T-cell (primary cell): ENCODE measurements around the gene CD4. TPM values are rescaled to one million over a fixed set of nuclear protein-coding genes. Genes with fewer than 3 reads are reported as not detected.

Experiments used
- ATAC-seq, 4 experiments: fragments of 200-7000 bp in 3 of 4; fragments of 150-1000 bp in 1 of 4; cut with Tn5 transposase; replicated peaks in 1 of 4; 1 replicate in 3 of 4; 2 replicates in 1 of 4; pipeline ENCODE4 v1.10.0; 2021; ENCODE audit warnings: moderate library complexity in 3 of 4, mild to moderate bottlenecking in 2 of 4, moderate number of reproducible peaks in 1 of 4
- CTCF ChIA-PET, 2 donors: fragments of 300-600 bp; sonication (Branson Sonifier 250); formaldehyde crosslinking; loops; one replicate each; lab custom pipeline; 2022; ENCODE audit warnings: antibody characterized with exemption in 2 of 2; lab: Charles Lee
- POLR2A ChIA-PET, 2 donors: fragments of 300-600 bp; sonication (Branson Sonifier 250); formaldehyde crosslinking; loops; one replicate each; lab custom pipeline; 2022; ENCODE audit warnings: antibody characterized with exemption in 2 of 2; lab: Charles Lee
- DNase-seq, 35 experiments: peaks; one replicate each; pipeline versions ENCODE4 v3.0.0 to v3.0.0-alpha.2; 2013 to 2023
- H3K27ac ChIP-seq: one replicate; pipeline ENCODE4 v1.5.1; 2013; ENCODE audit warnings: low read length
- H3K27me3 ChIP-seq, 2 experiments: replicated peaks in 1 of 2; 1 replicate in 1 of 2; 2 replicates in 1 of 2; pipeline versions ENCODE4 v1.6.1 to v1.7.0; 2013; ENCODE audit warnings: low read length in 1 of 2, mixed read lengths in 1 of 2; ENCODE audit not compliant: control insufficient read depth in 2 of 2, insufficient read depth in 2 of 2; ENCODE audit errors: extremely low read depth in 1 of 2
- H3K36me3 ChIP-seq, 2 donors: 1 replicate in 1 of 2; 2 replicates in 1 of 2; pipeline versions ENCODE4 v1.6.1 to v1.7.0; 2013; ENCODE audit warnings: low read length in 1 of 2; ENCODE audit not compliant: control insufficient read depth in 2 of 2, insufficient read depth in 1 of 2; ENCODE audit errors: extremely low read depth in 1 of 2
- H3K4me1 ChIP-seq, 2 experiments: 1 replicate in 1 of 2; 2 replicates in 1 of 2; pipeline versions ENCODE4 v1.6.1 to v1.7.0; 2013; ENCODE audit warnings: low read length in 2 of 2, mixed read lengths in 1 of 2; ENCODE audit not compliant: insufficient read depth in 2 of 2, control insufficient read depth in 1 of 2; ENCODE audit errors: extremely low read depth in 1 of 2
- H3K4me3 ChIP-seq, 2 donors: 1 replicate in 1 of 2; 2 replicates in 1 of 2; pipeline versions ENCODE4 v1.5.1 to v1.7.0; 2013; ENCODE audit warnings: mild to moderate bottlenecking in 2 of 2, low read length in 1 of 2, moderate library complexity in 1 of 2; ENCODE audit not compliant: control insufficient read depth in 1 of 2; ENCODE audit errors: extremely low read depth in 1 of 2
- H3K9me3 ChIP-seq: 2 replicates; pipeline ENCODE4 v1.7.0; 2013
- H3K27ac Mint-ChIP-seq, 2 donors: one replicate each; pipeline ENCODE4 v1.8.0; 2020 to 2021; ENCODE audit warnings: mild to moderate bottlenecking in 2 of 2, mixed read lengths in 2 of 2
- H3K27me3 Mint-ChIP-seq, 2 donors: one replicate each; pipeline ENCODE4 v1.8.0; 2021 to 2022; ENCODE audit warnings: mixed read lengths in 2 of 2
- H3K36me3 Mint-ChIP-seq: one replicate; pipeline ENCODE4 v1.8.0; 2021; ENCODE audit warnings: mixed read lengths
- H3K4me1 Mint-ChIP-seq, 3 donors: one replicate each; pipeline ENCODE4 v1.8.0; 2020 to 2022; ENCODE audit warnings: mixed read lengths in 3 of 3, mild to moderate bottlenecking in 1 of 3
- H3K4me3 Mint-ChIP-seq, 3 donors: one replicate each; pipeline ENCODE4 v1.8.0; 2020 to 2022; ENCODE audit warnings: mild to moderate bottlenecking in 3 of 3, mixed read lengths in 3 of 3, moderate library complexity in 3 of 3
- H3K9me3 Mint-ChIP-seq, 3 donors: one replicate each; pipeline ENCODE4 v1.8.0; 2020 to 2022; ENCODE audit warnings: mixed read lengths in 3 of 3
- WGBS: methylation state at CpG from one replicate; pipeline ENCODE4 v1.1.5; 2013; ENCODE audit warnings: missing lambda C conversion rate; ENCODE audit not compliant: insufficient coverage; 5-methylcytosine and 5-hydroxymethylcytosine counted together
- total RNA-seq, 35 experiments: library from RNA in 6 of 35; stranded (reverse) in 6 of 35; fragments of 120-200 nt in 1 of 35; gene quantifications; one replicate each; pipeline versions ENCODE4 v1.2.1 to v1.2.4 and lab custom pipeline; 2013 to 2026

The CD4 gene
- total RNA-seq, 5 donors from 2014 or later (not counting 1 experiment from before 2014, with no cell fraction given): 126 to 205 (median 154) TPM

DNA sequence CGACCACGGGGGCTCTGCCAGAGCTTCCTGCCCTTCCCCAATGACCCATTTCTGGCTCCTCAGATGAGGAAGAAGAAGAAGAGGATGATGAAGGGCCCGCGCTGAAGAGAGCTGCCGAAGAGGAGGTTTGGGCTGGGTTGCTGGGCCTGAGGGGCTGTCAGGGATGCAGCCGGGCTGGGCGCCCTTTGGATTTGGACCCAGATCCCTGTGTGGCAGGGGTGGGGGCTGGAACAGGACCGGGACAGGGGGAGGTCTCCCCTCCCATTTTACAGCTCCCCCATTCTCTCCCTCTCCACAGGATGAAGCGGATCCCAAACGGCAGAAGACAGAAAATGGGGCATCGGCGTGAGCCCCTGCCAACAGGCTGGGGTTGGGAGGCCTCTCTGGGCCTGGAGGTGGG lies 19.2 kb upstream of the CD4 start:
- DNase-seq: no peak
- Histone ChIP-seq H3K27me3 (peaks cover 0 to 78% of the 10 kb centered on the region in 2 experiments), H3K27ac (no peak overlapping the region), H3K36me3 (no peaks in the 10 kb centered on the region), H3K9me3 (no peaks in the 10 kb centered on the region), H3K4me3 (no peak overlapping the region), H3K4me1 (peaks cover 16 to 76% of the 10 kb centered on the region in 2 experiments)
- peak overlapping the region in 1 of 3 donors; percentile 27 for H3K4me3 Mint-ChIP-seq
- H3K27ac Mint-ChIP-seq: no peak overlapping the region
- POLR2A ChIA-PET: no interaction called here
- 50% methylated on average over 2 of the region's 12 CpGs for WGBS
- no peaks in the 10 kb centered on the region for H3K9me3 Mint-ChIP-seq
- no peaks in the 10 kb centered on the region for H3K36me3 Mint-ChIP-seq
- peaks cover 37 to 55% of the 10 kb centered on the region in 2 donors for H3K27me3 Mint-ChIP-seq
- H3K4me1 Mint-ChIP-seq: peaks cover 45 to 72% (median 60%) of the 10 kb centered on the region in 3 donors
- ATAC-seq: no peak
- CTCF ChIA-PET: no interaction called here

DNA sequence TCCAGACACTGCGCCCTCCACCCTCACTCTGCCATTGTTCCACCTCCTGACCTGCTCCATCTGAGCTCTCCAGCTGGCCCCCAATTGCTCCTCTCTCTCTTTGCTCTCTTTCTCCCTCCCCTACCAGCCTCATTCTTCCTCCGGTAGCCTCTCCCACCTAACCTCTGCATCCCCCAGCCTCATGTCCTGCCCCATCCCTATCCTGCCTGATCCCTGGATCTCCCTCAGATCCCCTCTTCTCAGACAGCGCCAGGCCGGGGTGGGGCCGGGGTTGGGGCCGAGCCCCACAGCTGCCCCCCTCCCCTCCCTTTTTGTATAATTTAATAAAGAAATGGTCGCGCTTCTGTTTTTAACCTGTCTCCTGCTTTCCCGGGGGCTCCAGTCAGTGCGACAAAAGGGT lies 18.7 kb upstream of the CD4 start:
- no CpG with 5 or more reads among the region's 10 CpGs for WGBS
- Mint-ChIP-seq H3K36me3 (no peaks in the 10 kb centered on the region), H3K9me3 (no peaks in the 10 kb centered on the region), H3K4me3 (no peak overlapping the region), H3K27ac (peak overlapping the region in 1 of 2 donors; percentile 23), H3K4me1 (peaks cover 45 to 72% (median 59%) of the 10 kb centered on the region in 3 donors), H3K27me3 (peaks cover 32 to 53% of the 10 kb centered on the region in 2 donors)
- Histone ChIP-seq H3K4me1 (peaks cover 13 to 76% of the 10 kb centered on the region in 2 experiments), H3K27ac (peak overlapping the region; percentile 18), H3K36me3 (no peaks in the 10 kb centered on the region), H3K4me3 (no peak overlapping the region), H3K27me3 (peaks cover 0 to 78% of the 10 kb centered on the region in 2 experiments), H3K9me3 (no peaks in the 10 kb centered on the region)
- ChIA-PET CTCF (interaction anchor here in 1 of 2 donors (0.6 to 1.5 kb wide), 2 partner anchors 17 to 81 kb away, joined by 3 read pairs; partner anchors contain the start of gene ZNF384), POLR2A (interaction anchor here in 1 of 2 donors (0.6 kb wide), 1 partner anchor 28 kb away, joined by 3 read pairs; no protein-coding TSS in a partner anchor)
- no peak for DNase-seq
- no peak for ATAC-seq

GRCh38 chr12:6771091-6771495 lies 18.2 kb upstream of the CD4 start:
- Histone ChIP-seq H3K27ac (peak overlapping the region; percentile 18), H3K4me3 (no peak overlapping the region), H3K27me3 (peaks cover 0 to 73% of the 10 kb centered on the region in 2 experiments), H3K9me3 (no peaks in the 10 kb centered on the region), H3K4me1 (peaks cover 9 to 76% of the 10 kb centered on the region in 2 experiments), H3K36me3 (no peaks in the 10 kb centered on the region)
- WGBS: 86% methylated on average over 4 of the region's 4 CpGs
- Mint-ChIP-seq H3K36me3 (no peaks in the 10 kb centered on the region), H3K4me1 (peaks cover 44 to 69% (median 55%) of the 10 kb centered on the region in 3 donors), H3K4me3 (peak overlapping the region in 1 of 3 donors; percentile 79), H3K27ac (peak overlapping the region; percentile 23 to 34), H3K9me3 (no peaks in the 10 kb centered on the region), H3K27me3 (peaks cover 32 to 52% of the 10 kb centered on the region in 2 donors)
- POLR2A ChIA-PET: interaction anchor here in 1 of 2 donors (0.6 kb wide), 1 partner anchor 28 kb away, joined by 3 read pairs; no protein-coding TSS in a partner anchor
- CTCF ChIA-PET: interaction anchor here (0.6 to 1.5 kb wide), 4 partner anchors 10 to 82 kb away, joined by 3 read pairs; partner anchors contain the start of gene ZNF384 (in 1 of the 2)
- DNase-seq (no peak), ATAC-seq (no peak)

- Mint-ChIP-seq H3K9me3 (no peaks in the 10 kb centered on the region), H3K4me1 (peaks cover 46 to 72% (median 55%) of the 10 kb centered on the region in 3 donors), H3K36me3 (no peaks in the 10 kb centered on the region), H3K27ac (peak overlapping the region; percentile 69 to 87), H3K4me3 (peak overlapping the region; percentile 54 to 79 (median 67)), H3K27me3 (peaks cover 34 to 54% of the 10 kb centered on the region in 2 donors)
- peaks cover 9 to 77% of the 10 kb centered on the region in 2 experiments for H3K4me1 ChIP-seq
- H3K9me3 ChIP-seq: no peaks in the 10 kb centered on the region
- ChIA-PET CTCF (interaction anchor here (0.6 to 1.5 kb wide), 7 partner anchors 9 to 351 kb away, joined by 3 to 6 read pairs (median 3); no protein-coding TSS in a partner anchor), POLR2A (interaction anchor here (0.6 kb wide), 2 partner anchors 27 to 83 kb away, joined by 3 to 8 read pairs; no protein-coding TSS in a partner anchor)
- 48% methylated on average over 4 of the region's 12 CpGs for WGBS
- peaks cover 0 to 72% of the 10 kb centered on the region in 2 experiments for H3K27me3 ChIP-seq
- DNase-seq: no peak
- peak overlapping the region; percentile 35 for H3K27ac ChIP-seq
- ATAC-seq: no peak
- H3K4me3 ChIP-seq: peak overlapping the region in 1 of 2 donors; percentile 54
- no peaks in the 10 kb centered on the region for H3K36me3 ChIP-seq
These were observed 17.6 kb upstream of the CD4 start for GRCh38 chr12:6771509-6772330.

DNA sequence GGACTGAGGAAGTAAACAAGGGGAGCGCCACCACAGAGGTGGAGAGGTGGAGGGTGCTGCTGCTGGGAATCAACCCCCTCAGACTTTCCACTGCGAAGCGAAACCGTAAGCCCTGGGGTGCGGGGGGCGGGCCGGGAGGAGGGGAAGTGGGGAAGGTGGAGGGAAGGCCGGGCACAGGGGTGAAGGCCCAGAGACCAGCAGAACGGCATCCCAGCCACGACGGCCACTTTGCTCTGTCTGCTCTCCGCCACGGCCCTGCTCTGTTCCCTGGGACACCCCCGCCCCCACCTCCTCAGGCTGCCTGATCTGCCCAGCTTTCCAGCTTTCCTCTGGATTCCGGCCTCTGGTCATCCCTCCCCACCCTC lies 17.0 kb upstream of the CD4 start, which contains the start of gene LAG3:
TSS of gene LAG3 (plus strand) at position 190 of the 365 bp plus-strand sequence. CDS start 333 bp downstream, outside the sequence.
- ChIA-PET POLR2A (interaction anchor here in 1 of 2 donors (0.6 kb wide), 1 partner anchor 84 kb away, joined by 8 read pairs; no protein-coding TSS in a partner anchor), CTCF (interaction anchor here in 1 of 2 donors (0.6 kb wide), 4 partner anchors 9 to 351 kb away, joined by 3 to 6 read pairs (median 5); no protein-coding TSS in a partner anchor)
- Histone ChIP-seq H3K4me3 (peak within 1 kb of the TSS in 1 of 2 donors; percentile 54), H3K36me3 (no peaks in the 10 kb centered on the region), H3K27ac (peak within 1 kb of the TSS; percentile 61), H3K4me1 (peaks cover 9 to 73% of the 10 kb centered on the region in 2 experiments), H3K9me3 (no peaks in the 10 kb centered on the region), H3K27me3 (peaks cover 0 to 68% of the 10 kb centered on the region in 2 experiments)
- H3K27me3 Mint-ChIP-seq: peaks cover 30 to 51% of the 10 kb centered on the region in 2 donors
- ATAC-seq (peak; percentile 20 to 33 (median 24)), DNase-seq (peak in 1 of 35 experiments; percentile 51)
- 16% methylated on average over 6 of the region's 15 CpGs for WGBS
- H3K4me3 Mint-ChIP-seq: peak within 1 kb of the TSS; percentile 67 to 79 (median 73)
- H3K4me1 Mint-ChIP-seq: peaks cover 42 to 68% (median 50%) of the 10 kb centered on the region in 3 donors
- peak within 1 kb of the TSS; percentile 69 to 87 for H3K27ac Mint-ChIP-seq
- no peaks in the 10 kb centered on the region for H3K9me3 Mint-ChIP-seq
- no peaks in the 10 kb centered on the region for H3K36me3 Mint-ChIP-seq
